Measurements from ENCODE around the gene RIPOR3. TPM values are rescaled to one million over a fixed set of nuclear protein-coding genes. Genes with fewer than 3 reads are reported as not detected.
A peak's percentile ranks its signal among the peaks of the same experiment; 100 is the strongest.

The RIPOR3 gene
- total and polyA plus RNA-seq, 11 donors, result 2.4 to 20.7 (median 4.9) TPM

DNA sequence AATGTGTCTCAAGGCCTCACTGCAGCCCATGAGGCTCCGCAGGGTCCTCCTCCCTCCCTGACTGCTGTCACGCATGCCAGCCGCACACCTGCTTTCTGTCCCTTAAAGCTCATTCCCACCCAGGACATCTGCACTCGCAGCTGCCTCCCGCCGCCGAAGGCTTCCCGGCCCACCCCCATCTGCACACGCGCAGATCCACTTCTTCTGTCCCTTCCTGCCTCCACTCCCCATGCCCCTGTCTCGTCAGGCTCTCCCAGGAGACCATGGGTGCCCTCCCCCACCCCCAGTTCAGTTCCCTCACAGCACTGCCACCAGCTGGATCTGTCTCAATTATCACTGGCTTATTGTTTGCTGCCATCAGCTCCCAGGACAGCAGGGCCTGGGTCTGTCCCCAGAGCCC is 63.0 kb downstream of the RIPOR3 start:
- Histone ChIP-seq H3K4me3 (no peak overlapping the region), H3K4me1 (peaks cover 0 to 22% (median 8%) of the 10 kb centered on the region in 12 donors), H3K9me3 (no peaks in the 10 kb centered on the region), H3K27ac (peak overlapping the region in 3 of 12 donors; percentile 10 to 31 (median 30)), H3K36me3 (no peaks in the 10 kb centered on the region), H3K27me3 (no peaks in the 10 kb centered on the region)
- intact Hi-C loops (cut with DNase I), result loop anchor here in 7 of 10 donors (2.0 to 10.0 kb wide), 8 partner anchors 84 to 296 kb away; no protein-coding TSS in a partner anchor
- no peak for ATAC-seq
- TF ChIP-seq POLR2A (IDR thresholded peaks at IDR 0.05), result no peak
- TF ChIP-seq, protein P1, sequence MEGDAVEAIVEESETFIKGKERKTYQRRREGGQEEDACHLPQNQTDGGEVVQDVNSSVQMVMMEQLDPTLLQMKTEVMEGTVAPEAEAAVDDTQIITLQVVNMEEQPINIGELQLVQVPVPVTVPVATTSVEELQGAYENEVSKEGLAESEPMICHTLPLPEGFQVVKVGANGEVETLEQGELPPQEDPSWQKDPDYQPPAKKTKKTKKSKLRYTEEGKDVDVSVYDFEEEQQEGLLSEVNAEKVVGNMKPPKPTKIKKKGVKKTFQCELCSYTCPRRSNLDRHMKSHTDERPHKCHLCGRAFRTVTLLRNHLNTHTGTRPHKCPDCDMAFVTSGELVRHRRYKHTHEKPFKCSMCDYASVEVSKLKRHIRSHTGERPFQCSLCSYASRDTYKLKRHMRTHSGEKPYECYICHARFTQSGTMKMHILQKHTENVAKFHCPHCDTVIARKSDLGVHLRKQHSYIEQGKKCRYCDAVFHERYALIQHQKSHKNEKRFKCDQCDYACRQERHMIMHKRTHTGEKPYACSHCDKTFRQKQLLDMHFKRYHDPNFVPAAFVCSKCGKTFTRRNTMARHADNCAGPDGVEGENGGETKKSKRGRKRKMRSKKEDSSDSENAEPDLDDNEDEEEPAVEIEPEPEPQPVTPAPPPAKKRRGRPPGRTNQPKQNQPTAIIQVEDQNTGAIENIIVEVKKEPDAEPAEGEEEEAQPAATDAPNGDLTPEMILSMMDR (IDR thresholded peaks at IDR 0.05), result no peak
- WGBS, 4 donors, result 60 to 69% (median 66%) methylated on average over 11 of the region's 11 CpGs
- DNase-seq, result no peak

DNA sequence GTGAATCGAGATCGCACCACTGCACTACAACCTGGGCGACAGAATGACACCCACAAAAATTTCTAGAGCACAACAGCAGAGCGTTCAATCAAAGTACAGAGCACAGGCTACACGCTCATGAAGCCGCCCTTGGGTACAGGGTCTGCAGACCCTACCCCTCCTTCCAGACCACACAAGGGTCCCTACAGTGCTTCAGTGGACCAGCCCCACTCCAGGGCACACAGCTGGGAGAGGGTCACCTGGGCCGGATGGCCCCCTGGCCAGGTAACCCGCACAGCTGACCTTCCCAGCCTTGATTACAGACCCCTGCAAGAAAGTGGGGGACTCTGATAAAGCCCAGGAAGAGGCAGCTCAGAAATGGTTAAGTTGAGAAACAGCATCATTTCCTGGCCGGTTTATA is 63.6 kb downstream of the RIPOR3 start:
- DNase-seq (no peak), ATAC-seq (no peak)
- no peaks in the 10 kb centered on the region for H3K36me3 ChIP-seq
- H3K4me3 ChIP-seq, result no peak overlapping the region
- TF ChIP-seq, protein P1 (IDR thresholded peaks at IDR 0.05), result no peak
- no peak for TF ChIP-seq POLR2A (IDR thresholded peaks at IDR 0.05)
- H3K27ac ChIP-seq, result no peak overlapping the region
- no peaks in the 10 kb centered on the region for H3K9me3 ChIP-seq
- H3K27me3 ChIP-seq, result no peaks in the 10 kb centered on the region
- intact Hi-C loops (cut with DNase I), result loop anchor here in 8 of 10 donors (2.0 to 10.0 kb wide), 9 partner anchors 85 to 297 kb away; no protein-coding TSS in a partner anchor
- 87 to 88% (median 87%) methylated on average over 9 of the region's 9 CpGs for WGBS, 4 donors
- H3K4me1 ChIP-seq, result peaks cover 0 to 22% (median 8%) of the 10 kb centered on the region in 12 donors

GRCh38 chr20:50625986-50626677 is 65.2 kb downstream of the RIPOR3 start:
- peaks cover 0 to 22% (median 8%) of the 10 kb centered on the region in 12 donors for H3K4me1 ChIP-seq
- 32 to 37% (median 34%) methylated on average over 9 to 15 of the region's 15 CpGs for WGBS, 4 donors
- DNase-seq, result peak; percentile 61 to 83 (median 69)
- H3K27ac ChIP-seq, result peak overlapping the region in 6 of 12 donors; percentile 2 to 50 (median 22)
- intact Hi-C loops (cut with DNase I), result loop anchor here in 8 of 10 donors (2.0 to 10.0 kb wide), 8 partner anchors 86 to 299 kb away; no protein-coding TSS in a partner anchor
- peaks cover 0 to 9% (median 4%) of the 10 kb centered on the region in 12 donors for H3K9me3 ChIP-seq
- H3K36me3 ChIP-seq, result no peaks in the 10 kb centered on the region
- no peak overlapping the region for H3K4me3 ChIP-seq
- no peak for TF ChIP-seq POLR2A (IDR thresholded peaks at IDR 0.05)
- TF ChIP-seq, protein P1 (IDR thresholded peaks at IDR 0.05), result peak; percentile 29 to 69 (median 54)
- H3K27me3 ChIP-seq, result no peaks in the 10 kb centered on the region
- peak; percentile 47 to 80 (median 69) for ATAC-seq

GRCh38 chr20:50624351-50625016 is 66.9 kb downstream of the RIPOR3 start:
- TF ChIP-seq POLR2A (IDR thresholded peaks at IDR 0.05), result no peak
- TF ChIP-seq, protein P1 (IDR thresholded peaks at IDR 0.05), result no peak
- Histone ChIP-seq H3K9me3 (peaks cover 0 to 16% (median 9%) of the 10 kb centered on the region in 12 donors), H3K36me3 (no peaks in the 10 kb centered on the region), H3K27ac (no peak overlapping the region), H3K27me3 (no peaks in the 10 kb centered on the region), H3K4me1 (peaks cover 0 to 19% (median 8%) of the 10 kb centered on the region in 12 donors), H3K4me3 (no peak overlapping the region)
- WGBS, 4 donors, result 80 to 81% (median 80%) methylated on average over 10 to 18 of the region's 18 CpGs
- intact Hi-C loops (cut with DNase I), result loop anchor here in 7 of 10 donors (5.0 to 10.0 kb wide), 7 partner anchors 88 to 300 kb away; no protein-coding TSS in a partner anchor
- ATAC-seq (peak in 1 of 4 donors; percentile 8), DNase-seq (no peak)
